ENCODE results near the gene FADS2.

DNA sequence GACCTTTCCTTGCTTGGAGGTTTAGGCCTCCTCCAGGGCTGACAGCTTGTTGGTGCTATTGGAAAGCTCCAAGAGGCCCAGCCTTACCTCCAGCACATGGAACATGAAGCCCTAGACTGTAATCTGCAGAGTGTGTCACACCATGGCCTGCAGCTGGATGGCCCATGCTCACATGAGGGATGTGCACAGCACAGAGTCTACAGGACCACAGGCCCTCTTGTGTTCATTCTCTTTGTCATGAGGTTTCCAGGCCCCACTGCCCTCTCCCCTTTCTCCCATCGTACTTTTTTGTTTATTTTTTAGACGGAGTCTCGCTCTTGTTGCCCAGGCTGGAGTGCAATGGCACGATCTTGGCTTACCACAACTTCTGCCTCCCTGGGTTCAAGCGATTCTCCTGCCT lies 21.3 kb upstream of the FADS2 start:
- TF ChIP-seq, protein P1, sequence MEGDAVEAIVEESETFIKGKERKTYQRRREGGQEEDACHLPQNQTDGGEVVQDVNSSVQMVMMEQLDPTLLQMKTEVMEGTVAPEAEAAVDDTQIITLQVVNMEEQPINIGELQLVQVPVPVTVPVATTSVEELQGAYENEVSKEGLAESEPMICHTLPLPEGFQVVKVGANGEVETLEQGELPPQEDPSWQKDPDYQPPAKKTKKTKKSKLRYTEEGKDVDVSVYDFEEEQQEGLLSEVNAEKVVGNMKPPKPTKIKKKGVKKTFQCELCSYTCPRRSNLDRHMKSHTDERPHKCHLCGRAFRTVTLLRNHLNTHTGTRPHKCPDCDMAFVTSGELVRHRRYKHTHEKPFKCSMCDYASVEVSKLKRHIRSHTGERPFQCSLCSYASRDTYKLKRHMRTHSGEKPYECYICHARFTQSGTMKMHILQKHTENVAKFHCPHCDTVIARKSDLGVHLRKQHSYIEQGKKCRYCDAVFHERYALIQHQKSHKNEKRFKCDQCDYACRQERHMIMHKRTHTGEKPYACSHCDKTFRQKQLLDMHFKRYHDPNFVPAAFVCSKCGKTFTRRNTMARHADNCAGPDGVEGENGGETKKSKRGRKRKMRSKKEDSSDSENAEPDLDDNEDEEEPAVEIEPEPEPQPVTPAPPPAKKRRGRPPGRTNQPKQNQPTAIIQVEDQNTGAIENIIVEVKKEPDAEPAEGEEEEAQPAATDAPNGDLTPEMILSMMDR (IDR thresholded peaks at IDR 0.05): no peak
- TF ChIP-seq EP300 (IDR thresholded peaks at IDR 0.05; ENCODE audit: low read depth): no peak

Data from transverse colon (tissue), 3 donors.